GM19035 (cell line): Measurements from ENCODE around the gene ODAD2.
"Not testable (repeated sequence)": the region's sequence is repeated elsewhere in the genome, so short reads cannot be mapped to it uniquely, and the experiment has no call there.

Experiments used
- ATAC-seq: cut with Tn5 transposase; IDR thresholded peaks from one replicate; pipeline ENCODE4 v1.9.1; 2021; ENCODE audit not compliant: unreplicated experiment

The ODAD2 gene

DNA sequence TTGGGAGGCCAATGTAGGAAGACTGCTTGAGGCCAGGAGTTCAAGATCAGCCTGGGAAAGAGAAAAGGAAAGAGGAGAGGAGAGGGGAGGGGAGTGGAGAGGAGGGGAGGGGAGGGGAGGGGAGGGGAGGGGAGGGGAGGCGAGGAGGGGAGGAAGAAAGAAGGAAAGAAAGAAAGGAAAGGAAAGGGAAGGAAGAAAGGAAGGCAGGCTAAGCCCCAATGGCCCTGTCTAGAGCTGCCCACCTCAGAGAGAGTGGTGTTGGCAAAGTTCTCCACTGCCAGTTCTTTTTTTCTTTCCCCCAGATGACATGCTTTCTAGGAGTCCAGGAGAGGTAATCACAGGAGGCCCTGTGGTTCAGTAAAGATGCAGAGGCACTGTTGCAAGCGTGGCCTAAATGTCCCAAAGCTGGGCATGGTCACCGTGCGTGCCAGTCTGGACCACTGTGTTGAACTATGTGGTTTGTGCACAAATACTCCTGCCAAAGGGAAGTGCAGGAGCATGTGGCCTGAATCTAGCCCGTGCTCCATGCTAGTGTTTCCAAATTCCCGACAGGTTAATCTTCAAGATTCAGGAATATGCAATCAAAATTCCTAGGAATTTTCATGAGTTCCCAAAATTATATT lies 39.7 kb downstream of the ODAD2 start:
- ATAC-seq = no peak

DNA sequence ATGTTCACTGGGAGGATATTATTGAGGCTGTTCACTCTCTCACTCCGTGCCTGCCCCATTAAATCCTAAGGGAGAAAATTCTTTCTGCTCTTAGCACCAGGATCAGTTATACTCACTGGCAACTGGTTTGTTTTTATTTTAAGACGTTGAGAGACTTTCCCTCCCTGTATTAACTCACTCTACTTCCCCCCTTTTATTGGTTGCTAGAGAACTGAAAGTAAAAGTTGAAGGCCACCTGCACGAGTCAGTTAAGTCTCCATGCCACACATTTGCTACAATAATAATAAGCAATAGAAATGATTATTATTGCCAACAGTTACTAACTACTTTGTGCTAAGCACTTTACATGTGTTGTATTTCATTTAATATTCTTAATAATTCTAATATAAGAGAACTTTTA lies 40.5 kb downstream of the ODAD2 start:
- peak; percentile 85 for ATAC-seq

DNA sequence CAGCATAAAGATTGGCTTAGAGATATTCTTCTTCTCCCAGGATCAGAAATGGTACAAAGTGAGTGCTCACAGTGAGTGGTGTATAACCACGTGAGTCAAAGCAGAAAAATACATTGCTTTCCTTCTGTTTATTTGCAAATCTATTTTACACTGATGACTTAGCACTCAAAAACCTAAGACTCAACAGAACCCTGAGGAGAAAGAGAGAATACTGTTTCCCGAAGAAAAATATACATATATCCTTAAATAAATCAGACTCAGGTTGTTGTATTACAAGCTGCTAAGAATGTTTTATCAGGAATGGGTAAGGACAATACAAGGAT lies 48.7 kb downstream of the ODAD2 start:
- no peak for ATAC-seq

DNA sequence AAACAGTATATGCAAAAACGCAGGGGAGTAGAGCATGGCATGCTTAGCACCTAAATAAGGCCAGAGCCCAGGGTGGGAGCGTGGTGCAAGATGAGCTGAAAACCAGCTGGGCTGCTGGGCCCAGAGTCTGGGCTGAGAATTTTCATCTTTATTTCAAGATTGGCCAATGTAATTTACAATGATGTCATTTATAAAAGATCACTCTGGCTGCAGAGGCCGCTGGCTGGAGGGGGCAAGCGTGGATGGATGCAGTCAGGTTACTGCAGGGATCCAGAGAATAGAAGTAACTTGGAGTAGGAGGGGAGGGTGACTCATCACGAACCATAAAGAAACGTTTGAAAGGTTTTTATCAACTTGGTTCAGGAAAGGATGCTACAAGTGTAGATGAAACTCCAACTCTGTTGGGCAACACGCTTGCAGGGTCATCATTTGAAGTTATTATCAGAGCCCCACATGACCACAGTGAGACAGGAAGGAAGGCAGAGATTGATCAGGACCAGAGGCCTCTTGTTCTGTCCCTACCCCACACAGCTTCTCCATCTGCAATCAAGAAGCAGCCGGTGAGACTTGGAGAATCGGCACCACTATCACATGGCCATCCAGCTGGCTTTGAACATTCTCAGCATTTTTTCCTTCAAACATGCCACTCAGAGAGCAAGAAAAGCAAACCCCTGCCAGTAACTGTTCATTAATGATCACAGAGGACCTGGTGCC lies 49.2 kb downstream of the ODAD2 start:
- ATAC-seq = no peak

DNA sequence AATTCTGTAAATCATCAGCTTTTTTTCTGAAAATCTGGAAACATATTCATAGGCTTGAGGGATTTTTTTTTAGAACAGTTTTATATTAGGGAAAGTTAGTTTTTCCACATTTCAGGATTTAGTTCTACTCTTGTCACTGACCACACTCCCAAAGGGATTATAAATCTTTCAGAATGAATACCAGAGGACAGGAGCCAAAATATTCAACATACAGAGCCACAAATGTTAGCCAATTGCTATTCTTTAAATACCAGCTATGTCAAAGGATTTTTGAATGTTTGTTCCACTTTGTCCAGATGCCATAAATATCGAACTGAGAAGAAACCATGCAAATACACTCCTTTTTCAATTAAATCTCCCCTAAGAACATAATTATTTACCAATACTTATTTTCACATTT lies 50.7 kb downstream of the ODAD2 start:
- no peak for ATAC-seq

DNA sequence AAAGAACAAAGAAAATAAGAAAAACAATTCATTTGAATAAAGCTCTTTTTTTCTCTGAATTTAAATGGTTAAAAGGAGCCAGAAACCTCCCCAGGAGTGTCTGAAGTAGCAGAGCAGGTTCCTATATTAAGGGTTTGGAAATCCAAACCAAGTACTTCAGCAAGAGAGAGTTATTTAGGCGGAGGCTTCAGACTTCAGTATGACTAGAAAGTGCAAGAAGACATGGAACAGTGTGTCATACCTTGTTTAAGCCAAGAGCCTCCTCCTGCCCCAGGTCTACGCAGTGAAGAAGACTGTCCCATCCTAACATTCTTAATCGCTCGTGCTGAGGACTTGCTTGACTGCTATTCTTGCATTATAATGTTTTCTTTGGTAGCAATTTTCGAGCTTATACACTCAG lies 51.3 kb downstream of the ODAD2 start:
- ATAC-seq = no peak

DNA sequence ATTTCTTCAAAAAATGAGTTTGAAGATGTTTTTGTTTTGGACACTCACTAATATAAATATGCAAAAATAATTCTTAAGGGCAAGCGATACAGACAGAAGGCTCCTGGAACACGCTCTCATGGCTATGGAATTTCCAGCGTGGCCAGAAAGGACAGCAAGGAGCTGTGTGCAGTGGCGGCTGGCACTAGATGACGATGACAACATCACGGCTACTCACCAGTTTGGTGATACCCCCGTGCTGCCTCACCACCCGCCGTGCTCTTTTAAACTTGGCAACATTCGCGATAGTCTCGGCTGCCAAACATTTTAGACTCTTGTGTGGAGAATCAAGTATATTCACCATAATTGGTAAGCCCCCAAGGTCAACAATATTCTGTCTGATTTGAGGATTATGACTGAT lies 54.9 kb downstream of the ODAD2 start:
- ATAC-seq = no peak

DNA sequence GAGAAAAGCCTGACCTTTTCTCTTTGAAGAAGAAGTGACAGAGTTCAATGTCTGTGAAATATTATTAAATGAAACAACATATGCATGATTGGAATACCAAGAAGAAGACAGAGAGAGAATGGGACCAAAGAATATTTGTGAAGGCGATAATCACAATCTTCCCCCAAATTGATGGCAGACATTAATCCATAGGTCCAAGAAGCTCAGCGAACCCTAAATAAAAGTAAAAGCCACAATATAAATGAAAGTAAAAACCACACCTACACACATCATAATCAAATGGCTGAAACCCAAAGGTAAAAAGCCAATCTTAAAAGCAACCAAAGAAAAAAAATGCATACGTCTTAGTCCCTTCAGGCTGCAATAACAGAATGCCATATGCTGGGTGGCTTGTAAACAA lies 84.0 kb downstream of the ODAD2 start:
- ATAC-seq = no peak

DNA sequence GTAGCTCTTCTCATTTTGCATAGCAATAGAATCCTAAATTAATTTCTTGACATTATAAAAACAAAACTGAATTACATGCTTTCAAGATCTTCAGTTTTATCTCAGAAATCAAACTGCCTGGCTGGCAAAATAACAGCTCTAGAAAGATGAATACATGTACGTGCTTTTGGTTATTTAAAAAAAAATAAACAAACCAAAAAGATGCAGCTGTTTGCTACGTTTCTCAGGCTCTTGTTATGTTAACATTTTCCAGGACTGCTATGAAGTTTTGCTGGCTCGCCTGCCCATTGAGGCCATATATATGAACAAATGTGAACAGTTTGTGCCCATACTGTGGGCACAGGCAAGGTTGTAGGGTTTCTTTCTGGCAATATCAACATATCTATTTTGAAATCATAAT lies 86.6 kb downstream of the ODAD2 start:
- ATAC-seq = no peak

DNA sequence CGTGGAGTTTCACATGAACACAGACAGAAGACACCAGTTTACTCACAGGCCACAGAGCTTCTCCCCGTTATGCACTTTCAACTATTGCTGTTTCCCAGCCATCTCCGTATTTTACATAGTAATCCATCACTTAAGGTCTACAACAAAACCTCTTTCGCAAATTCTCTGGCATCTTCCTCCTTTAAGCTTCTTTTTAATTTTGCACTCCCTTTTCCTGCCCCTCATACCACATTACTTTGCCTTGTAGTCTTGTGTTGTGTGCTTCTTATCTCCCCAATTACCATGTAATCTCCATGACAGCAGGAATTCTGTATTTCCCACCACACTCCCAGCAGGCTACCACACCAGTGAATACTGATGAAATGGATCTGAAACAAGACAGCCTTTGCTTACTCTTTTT lies 87.3 kb downstream of the ODAD2 start:
- ATAC-seq = no peak

DNA sequence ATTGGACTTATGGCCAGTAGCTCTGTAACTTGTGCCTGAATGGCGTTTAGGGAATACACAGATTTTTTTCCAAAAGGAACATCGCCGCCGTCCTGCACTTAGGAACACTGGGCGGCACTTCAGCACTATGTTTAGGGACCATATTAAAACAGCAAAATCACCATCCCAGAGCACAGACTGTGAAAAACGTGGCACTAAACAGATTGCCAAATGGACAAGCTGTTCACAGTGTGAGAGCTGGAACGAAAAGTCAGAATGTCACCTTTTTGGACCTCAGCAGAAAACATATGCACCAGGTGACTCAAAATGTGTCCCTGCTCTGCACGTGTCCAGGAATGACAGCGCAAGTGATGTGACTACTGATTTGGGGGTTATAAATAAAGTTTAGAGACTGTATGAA lies 87.9 kb downstream of the ODAD2 start:
- no peak for ATAC-seq

DNA sequence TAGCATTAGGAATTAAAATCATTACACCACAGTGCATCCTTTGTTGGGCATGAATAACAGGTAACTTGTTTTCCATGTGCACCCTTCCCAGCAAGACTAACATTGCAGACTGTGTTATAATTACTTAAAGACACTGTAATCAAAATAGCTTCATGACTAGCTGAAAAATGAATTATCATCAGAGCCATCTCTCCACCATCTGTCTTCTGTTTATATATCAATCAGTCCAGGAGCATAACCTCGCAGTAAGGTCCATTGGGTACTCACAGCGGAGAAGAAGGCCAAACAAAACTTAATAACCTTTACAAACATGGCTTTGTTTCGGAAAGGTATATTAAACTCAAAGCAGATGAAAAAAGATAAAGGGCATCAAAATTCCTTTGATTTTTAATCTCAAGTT lies 90.6 kb downstream of the ODAD2 start:
- ATAC-seq = no peak

DNA sequence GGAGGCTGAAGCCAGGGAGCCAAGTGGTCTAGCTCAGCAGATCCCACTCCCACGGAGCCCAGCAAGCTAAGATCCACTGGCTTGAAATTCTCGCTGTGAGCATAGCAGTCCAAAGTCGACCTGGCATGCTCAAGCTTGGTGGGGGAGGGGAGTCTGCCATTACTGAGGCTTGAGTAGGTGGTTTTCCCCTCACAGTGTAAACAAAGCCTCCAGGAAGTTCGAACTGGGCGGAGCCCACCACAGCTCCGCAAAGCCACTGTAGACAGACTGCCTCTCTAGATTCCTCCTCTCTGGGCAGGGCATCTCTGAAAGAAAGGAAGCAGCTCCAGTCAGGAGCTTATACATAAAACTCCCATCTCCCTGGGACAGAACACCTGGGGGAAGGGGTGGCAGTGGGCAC lies 99.4 kb downstream of the ODAD2 start:
- not testable (repeated sequence) for ATAC-seq

DNA sequence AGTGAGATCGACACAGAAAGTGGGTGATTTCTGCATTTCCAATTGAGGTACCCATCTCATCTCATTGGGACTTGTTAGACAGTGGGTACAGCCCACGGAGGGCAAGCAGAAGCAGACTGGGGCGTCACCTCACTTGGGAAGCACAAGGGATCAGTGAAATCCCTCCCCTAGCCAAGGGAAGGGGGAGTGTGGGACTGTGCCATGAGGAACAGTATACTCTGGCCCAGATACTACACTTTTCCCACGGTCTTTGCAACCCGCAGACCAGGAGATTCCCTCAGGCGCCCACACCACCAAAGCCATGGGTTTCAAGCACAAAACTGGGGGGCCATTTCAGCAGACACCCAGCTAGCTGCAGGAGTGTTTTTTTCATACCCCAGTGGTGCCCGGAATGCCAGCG lies 99.8 kb downstream of the ODAD2 start:
- ATAC-seq = no peak

DNA sequence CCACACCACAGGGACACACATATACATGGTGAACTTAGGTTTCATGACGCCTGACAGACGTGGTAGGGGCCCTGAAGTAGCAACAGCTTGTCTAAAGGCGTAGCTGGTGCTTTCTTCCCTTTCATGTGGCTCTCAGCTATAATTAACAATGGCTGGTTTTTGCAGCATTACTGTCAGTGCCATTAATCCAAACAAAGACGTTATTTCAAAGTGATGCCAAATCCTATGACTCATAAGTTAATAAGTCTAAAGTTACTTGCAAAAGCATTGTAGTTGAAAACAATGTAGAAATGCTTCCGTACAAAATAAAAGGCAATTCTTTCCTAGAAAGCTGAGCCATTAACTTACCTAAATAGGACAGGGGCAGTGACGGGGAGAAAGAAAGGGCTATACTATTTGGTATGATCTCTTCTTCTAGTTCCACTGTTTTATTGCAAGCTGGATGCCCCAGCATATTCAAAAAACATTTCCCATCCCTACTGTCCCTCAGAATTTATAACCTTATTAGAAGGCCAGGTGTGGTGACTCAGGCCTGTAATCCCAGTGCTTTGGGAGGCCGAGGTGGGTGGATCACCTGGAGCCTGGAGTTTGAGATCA lies 105.4 kb downstream of the ODAD2 start:
- no peak for ATAC-seq

DNA sequence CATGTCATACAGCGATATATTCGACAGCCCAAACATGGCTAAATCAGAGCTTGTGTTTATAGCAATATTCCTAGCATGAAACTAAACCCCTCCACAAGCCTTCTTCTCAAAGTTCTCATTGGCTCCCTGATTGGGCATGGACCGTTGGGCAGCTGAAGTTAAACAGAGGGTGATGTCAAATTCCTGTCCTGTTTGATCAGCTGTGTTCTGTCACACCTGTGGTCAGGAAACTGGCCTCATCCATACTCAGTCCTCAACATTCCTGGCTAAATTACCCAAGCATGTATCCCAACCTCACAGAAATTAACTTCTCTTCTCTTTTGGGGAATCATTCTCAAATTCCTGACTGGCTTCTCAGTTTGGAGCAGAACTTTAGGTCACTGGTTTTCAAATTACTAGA lies 107.9 kb downstream of the ODAD2 start:
- no peak for ATAC-seq

DNA sequence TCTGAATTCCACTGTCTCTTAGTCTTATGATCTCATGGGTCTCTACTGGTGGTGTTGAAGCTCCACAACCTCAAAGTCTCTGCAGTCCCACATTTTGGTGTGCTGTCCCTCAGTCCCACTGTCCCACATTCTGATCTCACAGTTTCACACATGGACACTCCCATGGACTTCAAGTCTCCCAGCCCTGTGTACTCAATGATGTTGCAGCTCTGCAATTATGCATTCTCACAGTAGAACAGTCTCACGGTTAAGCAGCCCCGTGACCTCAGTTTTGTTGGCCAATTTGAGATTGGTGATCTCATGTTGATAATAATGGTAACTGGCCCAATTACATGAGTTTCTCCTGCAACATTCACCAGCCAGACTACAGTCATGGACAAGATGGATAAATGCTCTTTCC lies 109.4 kb downstream of the ODAD2 start:
- ATAC-seq = no peak

DNA sequence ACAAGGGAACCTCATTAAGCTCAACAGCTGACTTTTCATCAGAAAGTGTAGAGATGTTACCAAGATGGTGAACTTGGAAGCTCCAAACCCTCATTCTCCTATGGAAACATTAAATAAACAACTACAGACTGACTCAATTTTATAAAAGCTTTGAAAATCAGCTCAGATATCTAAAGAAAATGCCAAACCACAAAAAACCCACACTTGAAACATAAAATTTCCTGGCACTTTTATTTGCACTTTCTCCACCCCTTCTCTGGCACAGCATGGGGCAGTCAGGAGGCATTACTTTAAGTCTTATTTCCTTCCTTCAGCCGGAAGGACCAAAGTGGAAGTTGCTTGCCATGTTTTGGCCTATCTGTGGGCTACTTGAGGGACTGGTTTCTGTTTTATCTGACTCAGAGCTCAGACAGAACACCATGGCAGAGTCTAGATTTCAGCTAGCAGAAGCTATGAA lies 114.7 kb downstream of the ODAD2 start:
- no peak for ATAC-seq

DNA sequence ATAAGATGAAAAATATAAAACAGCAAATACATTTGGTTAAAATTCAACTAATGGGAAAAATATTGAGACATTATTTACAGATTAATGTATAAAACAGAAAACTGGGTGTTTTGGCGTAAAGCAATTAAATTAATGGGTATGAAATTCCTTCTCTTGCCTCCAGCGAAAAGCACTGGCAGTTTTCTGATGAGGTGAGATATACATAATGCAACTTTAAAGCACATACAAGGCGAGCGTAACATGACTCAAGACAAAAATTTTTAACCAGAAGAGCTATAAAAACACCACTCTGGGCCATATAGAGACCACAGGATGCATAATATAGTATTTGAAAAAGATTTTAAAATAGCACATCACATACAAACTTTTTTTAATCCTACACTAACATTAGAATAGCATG lies 120.6 kb downstream of the ODAD2 start:
- ATAC-seq = no peak

DNA sequence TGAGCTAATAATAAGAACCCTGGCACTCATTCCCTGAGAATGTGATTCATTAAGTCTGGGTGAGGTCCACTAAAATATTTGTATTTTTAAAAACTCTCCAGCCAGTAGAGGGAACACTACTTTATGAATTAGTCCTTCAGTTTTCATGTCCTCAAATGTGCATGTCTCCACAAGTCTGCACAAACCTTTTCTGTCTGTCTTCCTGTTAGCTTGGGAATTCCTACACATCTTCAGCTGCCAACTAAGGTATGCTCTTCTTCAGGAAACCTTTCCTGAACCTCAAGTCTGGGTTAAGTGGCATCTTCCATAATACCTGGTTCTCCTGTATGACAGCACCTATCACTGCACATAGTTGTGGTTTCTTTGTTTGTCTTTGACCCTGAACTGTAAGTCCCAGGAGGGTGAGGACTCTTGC lies 133.7 kb downstream of the ODAD2 start:
- no peak for ATAC-seq

DNA sequence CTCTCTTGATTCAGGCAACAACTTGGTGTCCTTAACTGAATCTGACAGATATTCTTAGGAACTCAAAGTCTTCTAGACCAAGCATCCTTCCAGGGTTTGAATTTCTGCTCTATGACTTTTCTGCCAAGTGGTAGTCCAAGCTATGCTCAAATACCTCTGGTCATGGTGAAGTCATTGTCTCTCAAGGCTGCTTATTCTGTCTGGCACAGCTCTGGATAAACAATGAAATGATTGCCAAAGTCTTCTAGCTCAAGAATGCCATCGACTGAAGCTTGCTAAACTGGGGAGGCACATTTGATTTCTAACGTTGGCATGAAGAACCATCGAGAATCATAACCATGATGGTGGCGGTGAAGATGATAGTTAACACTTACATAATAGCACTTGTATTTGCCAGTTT lies 137.1 kb downstream of the ODAD2 start:
- ATAC-seq = no peak

DNA sequence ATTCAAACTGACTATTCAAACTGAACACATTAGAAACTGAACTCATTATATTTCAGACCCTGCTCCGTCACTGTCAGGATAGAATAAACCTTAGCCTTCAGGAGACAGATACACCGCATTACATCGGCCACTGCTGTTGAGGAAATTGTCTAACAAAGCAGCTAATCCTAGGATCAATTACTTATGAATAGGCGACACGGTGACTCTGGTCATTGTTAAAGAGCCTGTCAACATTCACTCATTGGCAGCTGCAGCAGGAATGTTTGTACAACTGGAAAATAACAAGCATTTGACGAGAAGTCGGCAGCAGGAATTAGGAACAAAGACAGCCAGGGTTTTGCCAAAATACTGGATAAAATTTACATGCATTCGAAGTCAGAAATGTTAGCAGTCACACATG lies 141.3 kb downstream of the ODAD2 start:
- no peak for ATAC-seq

DNA sequence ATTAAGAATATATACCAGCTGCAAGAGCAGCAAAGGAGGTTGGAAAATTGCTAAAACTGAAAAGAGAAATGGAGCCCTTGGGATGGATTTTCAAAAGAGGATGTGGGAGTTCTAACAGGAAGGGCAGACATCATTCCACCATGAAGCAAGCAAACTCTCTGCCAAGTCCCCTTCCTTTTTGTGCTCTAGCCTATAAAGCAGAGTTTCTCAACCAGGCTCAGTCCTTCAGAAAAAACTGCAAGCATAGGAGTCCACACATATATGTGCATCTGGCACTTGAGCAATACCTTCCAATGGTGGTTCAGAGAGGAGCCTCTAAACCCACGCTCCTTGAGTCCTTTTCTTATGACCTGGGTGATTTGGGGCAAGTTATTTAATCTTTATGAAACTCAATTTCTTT lies 154.7 kb downstream of the ODAD2 start:
- no peak for ATAC-seq
